GM23248 (cell line): ENCODE measurements around the gene TP63.

Experiments
- EZH2 ChIP-seq: fragments of 200-600 bp; sonication (generic); IDR thresholded peaks from 2 replicates; pipeline ENCODE4 v1.6.1; 2018; ENCODE audit warnings: antibody characterized with exemption, mild to moderate bottlenecking; ENCODE audit not compliant: insufficient read depth, poor library complexity, severe bottlenecking
- EZH2phosphoT487 ChIP-seq: fragments of 200-600 bp; sonication (generic); IDR thresholded peaks from 2 replicates; pipeline ENCODE4 v1.6.1; 2018; ENCODE audit warnings: antibody characterized with exemption, moderate library complexity, mild to moderate bottlenecking, low read depth; ENCODE audit not compliant: insufficient read depth

DNA sequence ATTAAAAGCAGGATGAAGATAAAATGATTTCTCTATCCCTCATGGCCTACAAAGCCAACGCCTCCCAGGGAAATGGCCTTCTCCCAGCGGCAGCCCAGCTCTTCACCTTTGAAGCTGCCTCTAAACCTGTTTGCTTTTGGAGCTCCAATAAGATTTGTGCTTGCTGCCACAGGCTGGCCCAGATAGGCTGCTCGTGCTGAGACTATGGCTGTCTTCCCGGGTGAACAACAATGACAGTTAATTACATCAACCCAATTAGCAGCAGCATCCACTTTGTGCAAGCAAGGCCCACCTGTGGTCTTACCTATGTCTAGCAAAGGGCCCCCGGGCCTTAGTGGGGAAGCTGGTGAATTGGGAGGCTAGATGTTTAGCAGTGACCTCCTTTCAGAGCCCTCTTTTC, 309.9 kb downstream of the TP63 start:
- TF ChIP-seq EZH2 (no peak), EZH2phosphoT487 (no peak)
